Neural cell (in vitro differentiated cells): Measurements from ENCODE around the gene TBX2. TPM values are rescaled to one million over a fixed set of nuclear protein-coding genes. Genes with fewer than 3 reads are reported as not detected.

Experiments used
- H2AFZ ChIP-seq: fragments of 200-600, 300-800 bp; sonication (generic), shearing (Covaris generic); 2 replicates; pipeline ENCODE4 v1.6.0; 2014; ENCODE audit warnings: low read depth, mild to moderate bottlenecking, antibody characterized with exemption, low read length, moderate library complexity
- H3F3A ChIP-seq: fragments of 200-600 bp; shearing (Covaris generic); 2 replicates; pipeline ENCODE4 v1.6.1; 2016; ENCODE audit warnings: mild to moderate bottlenecking, moderate library complexity, mixed read lengths, antibody characterized with exemption, low read length; ENCODE audit not compliant: insufficient read depth, poor library complexity, severe bottlenecking
- H3K27ac ChIP-seq: fragments of 200-600, 300-800 bp; sonication (generic), shearing (Covaris generic); 2 replicates; pipeline ENCODE4 v1.5.1; 2014; ENCODE audit warnings: mild to moderate bottlenecking, low read length, moderate library complexity
- H3K27me3 ChIP-seq: fragments of 300-800, 200-600 bp; sonication (generic), shearing (Covaris generic); 2 replicates; pipeline ENCODE4 v1.6.0; 2014; ENCODE audit warnings: mild to moderate bottlenecking, low read depth, low read length, moderate library complexity; ENCODE audit not compliant: insufficient read depth
- H3K36me3 ChIP-seq: fragments of 300-800, 200-600 bp; sonication (generic), shearing (Covaris generic); 2 replicates; pipeline ENCODE4 v1.5.1; 2014; ENCODE audit warnings: mild to moderate bottlenecking, antibody characterized with exemption, low read length, moderate library complexity; ENCODE audit not compliant: insufficient read depth
- H3K4me2 ChIP-seq: fragments of 300-800, 200-600 bp; sonication (generic), shearing (Covaris generic); 2 replicates; pipeline ENCODE4 v1.6.0; 2014; ENCODE audit warnings: mild to moderate bottlenecking, low read length
- H3K4me3 ChIP-seq: fragments of 300-800, 200-600 bp; sonication (generic), shearing (Covaris generic); 2 replicates; pipeline ENCODE4 v1.5.1; 2014; ENCODE audit warnings: mild to moderate bottlenecking, low read length, moderate library complexity
- H3K79me2 ChIP-seq: fragments of 200-600 bp; shearing (Covaris generic); replicated peaks from 2 replicates; pipeline ENCODE4 v1.6.0; 2014; ENCODE audit warnings: mild to moderate bottlenecking, low read length, moderate library complexity; ENCODE audit not compliant: insufficient read depth
- H3K9ac ChIP-seq: fragments of 300-800, 200-600 bp; sonication (generic), shearing (Covaris generic); 2 replicates; pipeline ENCODE4 v1.6.1; 2016; ENCODE audit warnings: mild to moderate bottlenecking, low read length, mixed read lengths
- H3K9me2 ChIP-seq: fragments of 200-600 bp; shearing (Covaris generic); 2 replicates; pipeline ENCODE4 v1.6.1; 2016; ENCODE audit warnings: mild to moderate bottlenecking, low read length, mixed read lengths; ENCODE audit not compliant: insufficient read depth
- H3K9me3 ChIP-seq: fragments of 200-600, 300-800 bp; sonication (generic), shearing (Covaris generic); 2 replicates; pipeline ENCODE4 v1.6.1; 2016; ENCODE audit warnings: mild to moderate bottlenecking, mixed run types, low read length, moderate library complexity, mixed read lengths
- H4K20me1 ChIP-seq: fragments of 200-600 bp; shearing (Covaris generic); 2 replicates; pipeline ENCODE4 v1.6.1; 2016; ENCODE audit warnings: mild to moderate bottlenecking, mixed run types; ENCODE audit not compliant: insufficient read depth
- EP300 ChIP-seq: fragments of 450-650 bp; conservative IDR thresholded peaks from 2 replicates; pipeline ENCODE4 v1.6.1; 2014; ENCODE audit warnings: antibody characterized with exemption, mild to moderate bottlenecking, moderate library complexity; ENCODE audit not compliant: poor library complexity, severe bottlenecking
- EZH2 ChIP-seq: fragments of 200-600, 300-800 bp; shearing (Covaris generic), sonication (generic); IDR thresholded peaks from 2 replicates; pipeline ENCODE4 v1.6.1; 2014; ENCODE audit warnings: antibody characterized with exemption, low read length, borderline replicate concordance, mild to moderate bottlenecking; ENCODE audit not compliant: insufficient read depth, poor library complexity, severe bottlenecking
- MXI1 ChIP-seq: fragments of 450-650 bp; conservative IDR thresholded peaks from 2 replicates; pipeline ENCODE4 v1.6.1; 2014; ENCODE audit warnings: antibody characterized with exemption, mild to moderate bottlenecking; ENCODE audit not compliant: poor library complexity, severe bottlenecking
- POLR2AphosphoS5 ChIP-seq: IDR thresholded peaks from 2 replicates; pipeline ENCODE4 v1.6.1; 2012
- RAD21 ChIP-seq: fragments of 450-650 bp; conservative IDR thresholded peaks from 2 replicates; pipeline ENCODE4 v1.6.1; 2014; ENCODE audit warnings: antibody characterized with exemption, mild to moderate bottlenecking, moderate library complexity
- SMC3 ChIP-seq: fragments of 450-650 bp; conservative IDR thresholded peaks from 2 replicates; pipeline ENCODE4 v1.6.1; 2014; ENCODE audit warnings: antibody characterized with exemption, mild to moderate bottlenecking, moderate library complexity; ENCODE audit not compliant: poor library complexity
- TAF1 ChIP-seq: IDR thresholded peaks from 2 replicates; pipeline ENCODE4 v1.6.1; 2012; ENCODE audit warnings: low read depth
- polyA plus RNA-seq: library from polyadenylated mRNA; depleted of rRNA; stranded (reverse); fragments of >200 nt; gene quantifications from 2 replicates; pipeline ENCODE4 v1.2.3, GENCODE V29; 2014
- TF ChIP-seq, protein P1 (sequence below): fragments of 450-650 bp; IDR thresholded peaks from 2 replicates; pipeline ENCODE4 v1.5.1; 2014; ENCODE audit warnings: antibody characterized with exemption, mild to moderate bottlenecking, moderate library complexity; ENCODE audit not compliant: poor library complexity, severe bottlenecking
- TF ChIP-seq, protein P2 (sequence below): IDR thresholded peaks from 2 replicates; pipeline ENCODE4 v1.6.1; 2012; ENCODE audit warnings: borderline replicate concordance

Gene TBX2
- polyA plus RNA-seq, 1 donor from 2014 or later, result not detected

DNA sequence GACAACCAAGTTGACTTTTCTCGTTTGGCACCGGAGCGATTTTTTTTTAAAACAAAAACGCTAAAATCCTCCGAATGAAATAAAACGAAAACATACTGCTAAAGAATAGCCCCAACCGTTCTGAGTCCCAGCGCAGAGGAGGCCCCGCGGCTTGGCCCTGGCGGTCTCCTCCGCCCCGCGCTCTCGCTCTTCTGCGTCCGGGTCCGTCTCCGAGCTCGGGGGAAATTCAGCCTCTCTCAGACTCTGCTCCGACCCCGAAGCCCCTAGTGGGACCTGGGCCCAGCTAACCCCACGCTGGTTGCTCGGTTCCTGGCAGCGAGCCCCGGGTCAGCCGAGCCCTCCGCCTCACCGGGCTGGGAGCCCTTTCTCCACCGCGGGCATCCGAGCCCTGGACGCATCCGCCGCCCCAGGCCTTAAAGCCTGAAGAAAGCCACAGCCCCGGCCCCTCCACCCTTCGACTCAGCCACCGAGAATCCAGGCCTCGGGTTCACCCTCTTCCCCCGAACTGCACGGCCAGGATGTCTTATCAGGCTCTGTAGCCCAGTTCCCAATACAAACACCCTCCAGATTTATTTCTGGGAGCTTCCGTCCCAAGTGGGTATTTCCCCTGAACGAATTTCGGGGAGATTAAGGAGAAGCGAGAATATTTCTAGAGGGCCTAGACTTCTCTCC is 1.2 kb downstream of the TBX2 start:
- Histone ChIP-seq H2AFZ (no peak overlapping the region), H3K4me3 (no peak overlapping the region)

DNA sequence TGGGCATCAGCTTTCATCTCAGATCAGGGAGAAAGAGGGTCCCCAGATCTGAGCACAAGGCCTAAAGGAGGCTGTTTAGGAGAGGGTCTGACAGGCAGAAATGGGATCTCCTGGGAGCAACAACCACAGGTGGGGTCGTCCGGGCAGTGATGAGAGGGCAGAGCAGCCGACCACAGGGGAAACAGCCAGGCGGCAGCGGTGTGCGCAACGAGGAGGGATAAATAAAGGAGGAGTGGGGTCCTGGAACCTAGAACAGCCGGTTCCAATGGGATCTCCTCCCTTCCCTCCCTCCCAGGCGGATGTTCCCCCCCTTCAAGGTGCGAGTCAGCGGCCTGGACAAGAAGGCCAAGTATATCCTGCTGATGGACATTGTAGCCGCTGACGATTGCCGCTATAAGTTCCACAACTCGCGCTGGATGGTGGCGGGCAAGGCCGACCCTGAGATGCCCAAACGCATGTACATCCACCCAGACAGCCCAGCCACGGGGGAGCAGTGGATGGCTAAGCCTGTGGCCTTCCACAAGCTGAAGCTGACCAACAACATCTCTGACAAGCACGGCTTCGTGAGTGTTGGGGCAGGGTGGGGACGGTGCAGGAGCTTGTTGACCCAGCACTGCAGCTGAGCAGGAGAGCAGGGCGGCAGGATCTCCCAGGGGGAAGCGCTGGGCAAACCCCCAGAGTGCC is 1.9 kb downstream of the TBX2 start:
- Histone ChIP-seq H3K36me3 (no peaks in the 10 kb centered on the region), H3K9me2 (no peaks in the 10 kb centered on the region), H3K9me3 (no peaks in the 10 kb centered on the region), H3K27me3 (peaks cover 95% of the 10 kb centered on the region), H2AFZ (no peak overlapping the region), H3K9ac (no peak overlapping the region), H4K20me1 (no peaks in the 10 kb centered on the region), H3K27ac (no peak overlapping the region), H3K4me2 (no peak overlapping the region), H3F3A (no peaks in the 10 kb centered on the region), H3K79me2 (no peaks in the 10 kb centered on the region), H3K4me3 (no peak overlapping the region)
- TF ChIP-seq TAF1, result no peak
- no peak for TF ChIP-seq RAD21
- no peak for TF ChIP-seq EZH2
- TF ChIP-seq, protein P1, sequence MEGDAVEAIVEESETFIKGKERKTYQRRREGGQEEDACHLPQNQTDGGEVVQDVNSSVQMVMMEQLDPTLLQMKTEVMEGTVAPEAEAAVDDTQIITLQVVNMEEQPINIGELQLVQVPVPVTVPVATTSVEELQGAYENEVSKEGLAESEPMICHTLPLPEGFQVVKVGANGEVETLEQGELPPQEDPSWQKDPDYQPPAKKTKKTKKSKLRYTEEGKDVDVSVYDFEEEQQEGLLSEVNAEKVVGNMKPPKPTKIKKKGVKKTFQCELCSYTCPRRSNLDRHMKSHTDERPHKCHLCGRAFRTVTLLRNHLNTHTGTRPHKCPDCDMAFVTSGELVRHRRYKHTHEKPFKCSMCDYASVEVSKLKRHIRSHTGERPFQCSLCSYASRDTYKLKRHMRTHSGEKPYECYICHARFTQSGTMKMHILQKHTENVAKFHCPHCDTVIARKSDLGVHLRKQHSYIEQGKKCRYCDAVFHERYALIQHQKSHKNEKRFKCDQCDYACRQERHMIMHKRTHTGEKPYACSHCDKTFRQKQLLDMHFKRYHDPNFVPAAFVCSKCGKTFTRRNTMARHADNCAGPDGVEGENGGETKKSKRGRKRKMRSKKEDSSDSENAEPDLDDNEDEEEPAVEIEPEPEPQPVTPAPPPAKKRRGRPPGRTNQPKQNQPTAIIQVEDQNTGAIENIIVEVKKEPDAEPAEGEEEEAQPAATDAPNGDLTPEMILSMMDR, result no peak
- no peak for TF ChIP-seq MXI1
- TF ChIP-seq SMC3, result no peak
- TF ChIP-seq POLR2AphosphoS5, result no peak
- TF ChIP-seq, protein P2, sequence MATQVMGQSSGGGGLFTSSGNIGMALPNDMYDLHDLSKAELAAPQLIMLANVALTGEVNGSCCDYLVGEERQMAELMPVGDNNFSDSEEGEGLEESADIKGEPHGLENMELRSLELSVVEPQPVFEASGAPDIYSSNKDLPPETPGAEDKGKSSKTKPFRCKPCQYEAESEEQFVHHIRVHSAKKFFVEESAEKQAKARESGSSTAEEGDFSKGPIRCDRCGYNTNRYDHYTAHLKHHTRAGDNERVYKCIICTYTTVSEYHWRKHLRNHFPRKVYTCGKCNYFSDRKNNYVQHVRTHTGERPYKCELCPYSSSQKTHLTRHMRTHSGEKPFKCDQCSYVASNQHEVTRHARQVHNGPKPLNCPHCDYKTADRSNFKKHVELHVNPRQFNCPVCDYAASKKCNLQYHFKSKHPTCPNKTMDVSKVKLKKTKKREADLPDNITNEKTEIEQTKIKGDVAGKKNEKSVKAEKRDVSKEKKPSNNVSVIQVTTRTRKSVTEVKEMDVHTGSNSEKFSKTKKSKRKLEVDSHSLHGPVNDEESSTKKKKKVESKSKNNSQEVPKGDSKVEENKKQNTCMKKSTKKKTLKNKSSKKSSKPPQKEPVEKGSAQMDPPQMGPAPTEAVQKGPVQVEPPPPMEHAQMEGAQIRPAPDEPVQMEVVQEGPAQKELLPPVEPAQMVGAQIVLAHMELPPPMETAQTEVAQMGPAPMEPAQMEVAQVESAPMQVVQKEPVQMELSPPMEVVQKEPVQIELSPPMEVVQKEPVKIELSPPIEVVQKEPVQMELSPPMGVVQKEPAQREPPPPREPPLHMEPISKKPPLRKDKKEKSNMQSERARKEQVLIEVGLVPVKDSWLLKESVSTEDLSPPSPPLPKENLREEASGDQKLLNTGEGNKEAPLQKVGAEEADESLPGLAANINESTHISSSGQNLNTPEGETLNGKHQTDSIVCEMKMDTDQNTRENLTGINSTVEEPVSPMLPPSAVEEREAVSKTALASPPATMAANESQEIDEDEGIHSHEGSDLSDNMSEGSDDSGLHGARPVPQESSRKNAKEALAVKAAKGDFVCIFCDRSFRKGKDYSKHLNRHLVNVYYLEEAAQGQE, result no peak
- no peak for TF ChIP-seq EP300

More for the DNA sequence above, 1.2 kb downstream of the TBX2 start:
- no peak overlapping the region for H3K4me2 ChIP-seq
- H4K20me1 ChIP-seq, result no peaks in the 10 kb centered on the region
- H3F3A ChIP-seq, result no peaks in the 10 kb centered on the region
- H3K9me2 ChIP-seq, result no peaks in the 10 kb centered on the region
- H3K27ac ChIP-seq, result no peak overlapping the region
- H3K79me2 ChIP-seq, result no peaks in the 10 kb centered on the region
- peaks cover 2% of the 10 kb centered on the region for H3K9me3 ChIP-seq
- no peak overlapping the region for H3K9ac ChIP-seq
- peaks cover 95% of the 10 kb centered on the region for H3K27me3 ChIP-seq
- no peaks in the 10 kb centered on the region for H3K36me3 ChIP-seq
- TF ChIP-seq EZH2 (peak; percentile 98), SMC3 (no peak), TAF1 (no peak)
